GM12878 (cell line): ENCODE measurements around the gene SLAMF8.

ENCODE experiments used
- EP300 ChIP-seq, 2 experiments: fragments of 150-350 bp in 1 of 2; IDR thresholded peaks; 2 replicates each; pipeline ENCODE4 v1.6.1; 2011 to 2012; ENCODE audit warnings: low read depth in 2 of 2, low read length in 2 of 2, borderline replicate concordance in 1 of 2, improper control_type of control experiment in 1 of 2, inconsistent platforms in 1 of 2; ENCODE audit not compliant: control insufficient read depth in 1 of 2
- EZH2 ChIP-seq: IDR thresholded peaks from 2 replicates; pipeline ENCODE4 v1.6.1; 2012; ENCODE audit warnings: low read depth, mild to moderate bottlenecking, control low read depth, inconsistent platforms, low read length, borderline replicate concordance; ENCODE audit not compliant: control insufficient read depth
- GABPA ChIP-seq: IDR thresholded peaks from 2 replicates; pipeline ENCODE4 v1.6.1; 2014; ENCODE audit warnings: antibody characterized with exemption, low read depth, mild to moderate bottlenecking, inconsistent platforms
- PAX5 ChIP-seq: IDR thresholded peaks from 2 replicates; pipeline ENCODE4 v1.6.1; 2011; ENCODE audit warnings: low read depth, low read length, borderline replicate concordance
- TF ChIP-seq, protein P1 (sequence below), 3 experiments: IDR thresholded peaks in 2 of 3; conservative IDR thresholded peaks in 1 of 3; 2 replicates each; pipeline ENCODE4 v1.5.1; 2011; ENCODE audit warnings: low read depth in 3 of 3, low read length in 3 of 3, mild to moderate bottlenecking in 3 of 3, control low read depth in 2 of 3, moderate library complexity in 2 of 3, inconsistent platforms in 1 of 3, mixed read lengths in 1 of 3; ENCODE audit not compliant: control insufficient read depth in 2 of 3, insufficient read depth in 1 of 3; ENCODE audit errors: extremely low read depth in 1 of 3
- TF ChIP-seq, protein P2 (sequence below): IDR thresholded peaks from 2 replicates; pipeline ENCODE4 v1.6.1; 2011; ENCODE audit warnings: borderline replicate concordance, low read depth, mild to moderate bottlenecking, moderate library complexity, mixed read lengths, low read length; ENCODE audit not compliant: insufficient read depth; ENCODE audit errors: extremely low read length

DNA sequence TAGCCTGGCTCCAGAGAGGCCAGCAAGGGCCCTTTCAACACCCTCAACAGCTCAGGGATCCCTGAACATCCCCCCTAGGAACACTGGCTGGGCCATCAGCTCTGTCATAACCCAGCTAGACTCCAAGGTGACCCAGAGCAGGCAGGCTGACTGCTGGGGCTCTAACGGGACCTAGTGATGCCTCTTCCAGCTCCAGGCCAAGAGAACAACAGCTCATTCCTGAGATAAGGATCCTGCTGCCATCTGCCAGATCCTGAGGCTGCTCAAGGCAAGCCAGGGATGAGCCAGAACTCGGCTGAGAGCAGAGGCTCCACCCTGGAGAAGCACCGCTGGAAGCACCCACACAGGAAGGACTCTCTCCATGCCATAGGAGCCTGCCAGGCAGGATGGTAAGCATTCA is 33.8 kb downstream of the SLAMF8 start:
- no peak for TF ChIP-seq EP300 (IDR thresholded peaks at IDR 0.05; ENCODE audit: borderline replicate concordance in 1 of 2, control insufficient read depth in 1 of 2, low read depth in 2 of 2, low read length in 2 of 2)
- TF ChIP-seq, protein P1, sequence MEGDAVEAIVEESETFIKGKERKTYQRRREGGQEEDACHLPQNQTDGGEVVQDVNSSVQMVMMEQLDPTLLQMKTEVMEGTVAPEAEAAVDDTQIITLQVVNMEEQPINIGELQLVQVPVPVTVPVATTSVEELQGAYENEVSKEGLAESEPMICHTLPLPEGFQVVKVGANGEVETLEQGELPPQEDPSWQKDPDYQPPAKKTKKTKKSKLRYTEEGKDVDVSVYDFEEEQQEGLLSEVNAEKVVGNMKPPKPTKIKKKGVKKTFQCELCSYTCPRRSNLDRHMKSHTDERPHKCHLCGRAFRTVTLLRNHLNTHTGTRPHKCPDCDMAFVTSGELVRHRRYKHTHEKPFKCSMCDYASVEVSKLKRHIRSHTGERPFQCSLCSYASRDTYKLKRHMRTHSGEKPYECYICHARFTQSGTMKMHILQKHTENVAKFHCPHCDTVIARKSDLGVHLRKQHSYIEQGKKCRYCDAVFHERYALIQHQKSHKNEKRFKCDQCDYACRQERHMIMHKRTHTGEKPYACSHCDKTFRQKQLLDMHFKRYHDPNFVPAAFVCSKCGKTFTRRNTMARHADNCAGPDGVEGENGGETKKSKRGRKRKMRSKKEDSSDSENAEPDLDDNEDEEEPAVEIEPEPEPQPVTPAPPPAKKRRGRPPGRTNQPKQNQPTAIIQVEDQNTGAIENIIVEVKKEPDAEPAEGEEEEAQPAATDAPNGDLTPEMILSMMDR (IDR thresholded peaks at IDR 0.05 in 2 of 3, conservative IDR thresholded peaks at IDR 0.05 in 1 of 3; ENCODE audit: control insufficient read depth in 2 of 3, extremely low read depth in 1 of 3, insufficient read depth in 1 of 3, low read depth in 3 of 3, low read length in 3 of 3), result no peak
- TF ChIP-seq GABPA, result no peak
- no peak for TF ChIP-seq PAX5
- no peak for TF ChIP-seq EZH2
- TF ChIP-seq, protein P2, sequence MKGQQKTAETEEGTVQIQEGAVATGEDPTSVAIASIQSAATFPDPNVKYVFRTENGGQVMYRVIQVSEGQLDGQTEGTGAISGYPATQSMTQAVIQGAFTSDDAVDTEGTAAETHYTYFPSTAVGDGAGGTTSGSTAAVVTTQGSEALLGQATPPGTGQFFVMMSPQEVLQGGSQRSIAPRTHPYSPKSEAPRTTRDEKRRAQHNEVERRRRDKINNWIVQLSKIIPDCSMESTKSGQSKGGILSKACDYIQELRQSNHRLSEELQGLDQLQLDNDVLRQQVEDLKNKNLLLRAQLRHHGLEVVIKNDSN, result no peak
